GM18505 (cell line): ENCODE results near the gene STK17A.
"Not testable (repeated sequence)": the region's sequence is repeated elsewhere in the genome, so short reads cannot be mapped to it uniquely, and the experiment has no call there.

Experiments used
- ATAC-seq: cut with Tn5 transposase; IDR thresholded peaks from one replicate; pipeline ENCODE4 v1.9.1; 2021; ENCODE audit not compliant: unreplicated experiment
- POLR2A ChIP-seq: IDR thresholded peaks from 4 replicates; pipeline ENCODE4 v1.6.1; 2011; ENCODE audit warnings: borderline replicate concordance; ENCODE audit not compliant: insufficient read depth, insufficient read length; ENCODE audit errors: extremely low read depth

STK17A gene

GRCh38 chr7:43557831-43558495 is 24.9 kb upstream of the STK17A start:
- no peak for TF ChIP-seq POLR2A
- no peak for ATAC-seq

GRCh38 chr7:43559171-43559945 is 23.6 kb upstream of the STK17A start:
- TF ChIP-seq POLR2A = no peak
- ATAC-seq = no peak

GRCh38 chr7:43559946-43560335 is 23.0 kb upstream of the STK17A start:
- no peak for ATAC-seq
- no peak for TF ChIP-seq POLR2A

- no peak for ATAC-seq
- no peak for TF ChIP-seq POLR2A
These were observed 22.1 kb upstream of the STK17A start for GRCh38 chr7:43560742-43561330.

DNA sequence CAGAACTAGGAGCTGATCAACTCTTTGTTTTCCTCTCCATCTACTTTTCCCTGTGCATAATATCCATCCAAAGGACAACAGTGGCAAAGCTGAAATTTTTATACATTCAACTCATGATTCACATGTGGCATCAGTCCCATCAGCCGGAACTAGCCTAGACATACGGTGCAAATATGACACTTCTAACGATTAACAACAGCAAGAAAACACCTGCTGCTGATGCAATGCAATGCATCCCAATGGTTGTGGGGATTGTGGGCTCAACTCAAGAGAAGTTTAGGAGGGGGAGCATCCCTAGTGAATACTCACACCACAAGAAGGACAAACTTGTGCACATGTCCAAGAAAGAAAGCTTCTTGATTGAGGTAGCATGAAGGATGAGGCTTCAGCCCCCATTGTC is 20.5 kb upstream of the STK17A start:
- no peak for TF ChIP-seq POLR2A
- no peak for ATAC-seq

DNA sequence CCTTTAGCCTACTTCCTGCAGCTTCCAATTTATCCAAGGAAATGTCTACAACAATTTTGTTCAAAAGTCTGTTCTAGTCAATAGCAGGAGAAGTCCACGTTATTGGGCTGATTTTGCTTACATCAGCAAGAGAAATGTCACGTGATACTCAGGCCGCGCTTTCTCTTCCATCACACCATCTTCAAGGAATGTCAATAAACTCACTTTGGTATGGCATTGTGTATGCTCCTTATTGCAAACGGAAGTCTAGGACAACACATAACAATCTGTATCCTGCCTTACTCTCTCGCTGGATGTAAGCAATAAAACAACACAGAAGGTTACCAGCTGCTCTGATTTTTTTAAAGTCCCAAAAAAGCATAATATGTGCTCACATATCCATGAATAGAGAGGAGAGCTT is 17.1 kb upstream of the STK17A start:
- ATAC-seq = no peak
- TF ChIP-seq POLR2A = no peak

DNA sequence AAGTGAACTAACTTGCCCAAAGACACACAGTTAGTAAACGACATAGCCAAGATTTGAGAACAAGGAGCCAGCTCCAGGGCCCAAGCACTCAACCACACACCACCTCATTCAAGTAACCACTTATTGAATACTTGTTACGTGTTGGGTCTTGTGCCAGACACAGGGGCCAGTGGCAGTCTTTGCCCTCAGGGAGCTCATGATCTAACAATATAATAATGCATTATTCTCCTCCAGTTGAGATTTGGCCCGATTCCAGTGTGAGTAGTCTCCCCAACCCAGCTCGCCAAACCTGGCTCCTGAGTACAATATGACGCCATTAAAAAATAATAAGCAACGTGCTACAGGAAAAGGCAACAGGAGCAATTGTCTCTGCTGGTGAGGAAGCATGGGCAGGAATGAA is 14.4 kb upstream of the STK17A start:
- no peak for TF ChIP-seq POLR2A
- ATAC-seq = no peak

DNA sequence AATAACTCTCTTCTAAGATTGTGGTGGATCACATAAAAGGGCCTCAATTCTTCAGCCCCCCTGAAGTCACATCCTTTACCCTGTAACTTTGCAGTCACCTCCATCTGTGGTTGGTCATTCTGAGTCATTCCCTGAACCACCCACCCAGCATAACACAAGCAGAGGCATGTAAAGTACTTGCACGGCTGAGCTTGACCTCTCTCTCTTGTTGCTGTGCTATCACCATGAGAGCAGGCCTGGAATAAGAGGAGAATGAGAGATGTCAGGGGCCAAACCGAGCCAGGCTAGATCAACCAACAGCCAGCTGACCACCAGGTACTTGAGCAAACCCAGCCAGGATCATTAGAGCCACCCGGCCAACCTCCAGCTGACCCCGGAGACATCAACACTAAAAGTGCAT is 13.5 kb upstream of the STK17A start:
- peak; percentile 55 for ATAC-seq

DNA sequence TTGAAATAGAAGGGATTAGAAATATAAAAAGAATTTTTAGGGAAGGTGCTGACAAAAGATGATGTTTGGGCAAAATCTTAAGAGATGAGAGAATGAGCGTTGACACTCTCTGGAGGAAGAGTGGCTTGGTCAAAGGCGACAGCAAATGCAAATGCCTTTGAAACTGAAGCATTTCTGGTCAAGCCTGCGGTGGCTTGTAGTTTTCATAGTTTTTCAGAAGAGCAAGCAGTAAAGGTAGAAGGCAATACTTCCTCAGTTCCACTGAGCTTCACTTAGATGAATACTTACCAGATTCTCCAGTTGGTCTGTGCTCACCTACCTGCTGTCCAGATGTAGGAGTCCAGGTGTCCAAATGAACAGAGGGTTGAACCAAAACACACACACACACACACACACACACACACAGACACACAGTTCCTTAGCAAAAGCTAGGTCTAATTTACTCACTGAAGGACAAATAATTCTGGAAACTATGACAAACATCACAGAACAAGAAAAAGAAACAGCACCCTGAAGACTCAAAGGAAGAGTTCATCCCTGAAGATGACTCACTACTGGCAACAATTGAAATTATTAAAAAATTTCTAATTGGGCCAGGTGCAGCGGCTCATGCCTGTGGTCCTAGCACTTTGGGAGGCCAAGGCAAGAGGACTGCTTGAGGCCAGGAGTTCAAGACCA is 12.1 kb upstream of the STK17A start:
- TF ChIP-seq POLR2A = no peak
- ATAC-seq = peak; percentile 44

More for the DNA sequence above, 13.5 kb upstream of the STK17A start:
- TF ChIP-seq POLR2A = no peak

- ATAC-seq = peak; percentile 51
- TF ChIP-seq POLR2A = no peak
These were observed 10.3 kb upstream of the STK17A start for GRCh38 chr7:43572516-43573049.

GRCh38 chr7:43573832-43574231 is 9.1 kb upstream of the STK17A start:
- ATAC-seq = not testable (repeated sequence)

- no peak for TF ChIP-seq POLR2A
- no peak for ATAC-seq
These were observed 7.4 kb upstream of the STK17A start for GRCh38 chr7:43575506-43575905.

DNA sequence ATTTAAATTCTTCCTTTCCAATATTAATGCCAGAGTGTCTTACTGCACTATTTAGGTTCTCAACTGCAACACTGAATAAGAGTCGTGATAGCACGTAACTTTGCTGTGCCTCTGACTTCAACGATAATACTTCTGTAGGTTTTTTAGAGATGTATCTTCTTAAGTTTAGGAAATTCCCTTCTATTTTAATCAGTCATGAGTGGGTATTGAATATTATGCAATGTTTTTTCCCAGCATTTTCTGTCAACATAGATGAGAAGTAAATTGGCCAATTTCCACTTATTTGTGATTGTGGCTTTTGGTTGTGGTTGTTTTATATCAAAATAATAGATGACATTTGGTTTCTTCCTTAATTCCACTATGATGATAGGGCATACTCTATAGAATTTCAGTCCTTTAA is 6.7 kb upstream of the STK17A start:
- ATAC-seq = no peak
- TF ChIP-seq POLR2A = no peak

DNA sequence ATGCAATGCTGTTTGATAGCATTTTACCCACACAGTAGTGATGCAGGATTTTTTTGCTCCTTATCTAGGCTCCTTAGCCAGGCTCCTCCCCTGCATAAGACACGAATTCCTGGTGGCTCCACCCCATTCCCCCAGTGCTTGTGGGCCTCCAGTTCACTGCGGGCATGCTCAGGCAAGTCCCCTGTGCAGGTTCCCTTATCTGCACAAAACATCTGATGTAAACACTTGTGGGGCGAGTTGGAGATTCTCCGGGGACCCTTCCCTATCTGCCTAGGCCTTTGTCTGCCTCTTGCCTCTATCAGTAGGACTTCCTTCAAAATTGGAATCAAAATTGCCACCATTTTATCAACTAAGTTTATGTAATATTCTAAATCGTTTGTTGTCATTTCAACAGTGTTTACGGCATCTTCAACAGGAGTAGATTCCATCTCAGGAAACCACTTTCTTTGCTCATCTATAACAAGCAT is 5.4 kb upstream of the STK17A start:
- TF ChIP-seq POLR2A = no peak
- ATAC-seq = no peak
